A549 (cell line): ENCODE results near the gene IL1R1.

Experiments used
- CEBPB ChIP-seq, 2 experiments: fragments of >200 bp in 1 of 2; sonication (Bioruptor Twin) in 1 of 2; formaldehyde crosslinking in 1 of 2; IDR thresholded peaks; 2 replicates each; pipeline ENCODE4 v1.6.1; 2012 to 2016
- CTCF ChIP-seq: fragments of >200 bp; sonication (Bioruptor Twin); formaldehyde crosslinking; IDR thresholded peaks from 3 replicates; pipeline ENCODE4 v1.5.1; 2016
- MYC ChIP-seq: IDR thresholded peaks from 2 replicates; pipeline ENCODE4 v1.6.1; 2012; ENCODE audit warnings: mild to moderate bottlenecking, inconsistent platforms, low read length, improper control_type of control experiment, borderline replicate concordance
- REST ChIP-seq: fragments of 200-600 bp; sonication (generic); IDR thresholded peaks from 2 replicates; pipeline ENCODE4 v1.6.1; 2016; ENCODE audit warnings: antibody characterized with exemption, mild to moderate bottlenecking, moderate library complexity

GRCh38 chr2:102145107-102145506 lies 2.6 kb downstream of the IL1R1 start:
- TF ChIP-seq REST = no peak
- no peak for TF ChIP-seq CTCF
- TF ChIP-seq MYC = no peak
- no peak for TF ChIP-seq CEBPB (IDR thresholded peaks at IDR 0.05)
